Activated naive CD8-positive, alpha-beta T cell treated with anti-CD3 and anti-CD28 coated beads, Interleukin-2, amount 50 U/mL, for 24 hours (primary cell): ENCODE results near the gene HOXB6.

ENCODE experiments used
- ATAC-seq: fragments of 150-1000 bp; cut with Tn5 transposase; one replicate; pipeline ENCODE4 v1.10.0; 2021
- DNase-seq: peaks from one replicate; pipeline ENCODE4 v3.0.0; 2021
- H3K27ac Mint-ChIP-seq: one replicate; pipeline ENCODE4 v1.8.0; 2021; ENCODE audit warnings: mild to moderate bottlenecking, mixed read lengths
- H3K27me3 Mint-ChIP-seq: one replicate; pipeline ENCODE4 v1.8.0; 2021; ENCODE audit warnings: mixed read lengths
- H3K36me3 Mint-ChIP-seq: one replicate; pipeline ENCODE4 v1.8.0; 2021; ENCODE audit warnings: low read depth, mixed read lengths
- H3K4me1 Mint-ChIP-seq: one replicate; pipeline ENCODE4 v1.8.0; 2021; ENCODE audit warnings: mixed read lengths
- H3K4me3 Mint-ChIP-seq: one replicate; pipeline ENCODE4 v1.8.0; 2021; ENCODE audit warnings: mild to moderate bottlenecking, moderate library complexity, mixed read lengths
- H3K9me3 Mint-ChIP-seq: one replicate; pipeline ENCODE4 v1.8.0; 2021; ENCODE audit warnings: mixed read lengths

HOXB6 gene

GRCh38 chr17:48551596-48552465 is 53.0 kb downstream of the HOXB6 start:
- DNase-seq (no peak), ATAC-seq (no peak)
- Mint-ChIP-seq H3K9me3 (no peaks in the 10 kb centered on the region), H3K4me3 (no peak overlapping the region), H3K36me3 (no peaks in the 10 kb centered on the region), H3K4me1 (peaks cover 27% of the 10 kb centered on the region), H3K27me3 (peaks cover 21% of the 10 kb centered on the region), H3K27ac (no peak overlapping the region)

- H3K27ac Mint-ChIP-seq, result no peak overlapping the region
- H3K9me3 Mint-ChIP-seq, result no peaks in the 10 kb centered on the region
- H3K4me1 Mint-ChIP-seq, result peaks cover 32% of the 10 kb centered on the region
- peaks cover 15% of the 10 kb centered on the region for H3K27me3 Mint-ChIP-seq
- no peak for ATAC-seq
- no peak for DNase-seq
- no peaks in the 10 kb centered on the region for H3K36me3 Mint-ChIP-seq
- H3K4me3 Mint-ChIP-seq, result no peak overlapping the region
Measured at GRCh38 chr17:48551214-48551555, 53.6 kb downstream of the HOXB6 start.

DNA sequence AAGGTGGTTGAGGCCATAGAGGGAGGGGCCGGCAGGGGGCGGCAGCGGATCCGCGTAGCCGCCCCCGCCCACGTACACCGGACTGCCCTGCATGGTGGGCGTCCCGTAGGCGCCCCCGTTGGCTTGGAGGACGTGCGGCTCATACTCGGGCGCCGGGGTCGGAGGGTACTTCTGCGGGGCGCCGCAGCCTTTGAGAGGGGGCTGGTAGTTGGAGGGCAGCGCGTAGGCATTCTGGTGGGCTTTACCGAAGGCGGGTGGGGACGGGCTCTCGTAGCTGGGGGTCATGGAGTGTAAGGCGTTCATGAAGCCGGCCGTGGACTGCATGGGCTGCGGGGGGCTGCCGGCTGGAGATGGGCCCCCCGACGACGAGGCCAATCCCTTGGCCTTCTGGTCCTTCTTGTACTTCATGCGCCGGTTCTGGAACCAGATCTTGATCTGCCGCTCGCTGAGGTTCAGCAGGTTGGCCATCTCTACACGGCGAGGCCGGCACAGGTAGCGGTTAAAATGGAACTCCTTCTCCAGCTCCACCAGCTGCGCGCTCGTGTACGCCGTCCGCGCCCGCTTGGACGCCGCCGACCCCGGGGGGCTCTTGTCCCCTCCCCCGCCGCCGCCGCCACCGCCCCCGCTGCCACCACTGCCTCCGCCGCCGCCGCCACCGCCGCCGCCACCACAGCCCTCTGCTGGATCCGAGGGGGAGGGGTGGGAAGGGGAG is 54.1 kb downstream of the HOXB6 start:
- ATAC-seq, result no peak
- no peaks in the 10 kb centered on the region for H3K9me3 Mint-ChIP-seq
- H3K4me3 Mint-ChIP-seq, result no peak overlapping the region
- no peak for DNase-seq
- H3K27ac Mint-ChIP-seq, result no peak overlapping the region
- peaks cover 9% of the 10 kb centered on the region for H3K27me3 Mint-ChIP-seq
- peaks cover 34% of the 10 kb centered on the region for H3K4me1 Mint-ChIP-seq
- H3K36me3 Mint-ChIP-seq, result no peaks in the 10 kb centered on the region

DNA sequence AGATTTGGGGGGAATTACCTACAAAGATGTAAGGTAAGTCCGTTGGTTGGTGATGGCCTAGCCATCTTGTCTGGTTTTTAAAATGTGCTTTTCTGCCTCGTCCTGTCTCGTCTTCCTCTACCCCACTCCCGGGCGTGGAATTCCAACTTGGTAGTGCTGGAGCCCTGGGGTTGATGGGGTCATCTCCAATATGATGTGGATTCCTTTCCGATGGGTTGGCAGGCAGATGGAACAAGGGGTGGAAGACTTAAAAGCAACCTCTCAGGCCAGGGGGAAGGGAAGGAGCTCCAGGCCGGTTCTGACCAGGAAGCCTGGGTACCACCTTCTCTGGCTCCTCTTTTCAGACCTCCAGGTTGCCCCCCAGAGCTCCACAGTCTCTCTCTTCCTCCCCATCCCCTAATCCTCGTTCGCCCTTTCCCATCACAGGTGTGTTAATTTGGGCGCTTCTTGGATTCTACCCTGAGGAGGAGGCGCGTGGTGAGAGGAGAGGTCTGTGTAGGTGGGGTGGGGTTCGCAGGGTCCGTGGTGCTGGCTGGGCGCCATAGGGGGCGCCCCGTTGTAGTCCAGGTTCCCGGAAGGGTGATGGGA is 54.8 kb downstream of the HOXB6 start:
- H3K36me3 Mint-ChIP-seq, result no peaks in the 10 kb centered on the region
- H3K4me3 Mint-ChIP-seq, result no peak overlapping the region
- H3K9me3 Mint-ChIP-seq, result no peaks in the 10 kb centered on the region
- peaks cover 5% of the 10 kb centered on the region for H3K27me3 Mint-ChIP-seq
- ATAC-seq, result no peak
- no peak for DNase-seq
- peaks cover 36% of the 10 kb centered on the region for H3K4me1 Mint-ChIP-seq
- H3K27ac Mint-ChIP-seq, result no peak overlapping the region

DNA sequence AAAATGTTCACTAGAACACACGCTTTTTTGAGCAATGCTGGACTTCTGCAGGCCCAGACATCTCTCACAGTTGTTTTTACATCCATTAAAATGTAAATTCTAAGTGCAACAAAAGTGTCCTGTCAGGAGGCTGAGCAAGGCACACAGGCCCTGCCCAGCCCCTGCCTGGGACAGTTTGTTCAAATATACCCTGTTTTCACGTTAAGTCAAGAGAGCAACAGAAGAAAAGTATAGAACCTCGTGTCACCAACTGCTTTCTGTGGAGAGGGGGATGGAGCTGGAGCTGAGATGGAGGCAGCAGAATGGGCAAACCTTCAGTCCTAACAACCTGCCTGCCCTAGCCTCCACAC is 55.5 kb downstream of the HOXB6 start:
- Mint-ChIP-seq H3K4me1 (peaks cover 36% of the 10 kb centered on the region), H3K27ac (no peak overlapping the region), H3K36me3 (no peaks in the 10 kb centered on the region), H3K27me3 (peaks cover 2% of the 10 kb centered on the region), H3K9me3 (no peaks in the 10 kb centered on the region), H3K4me3 (no peak overlapping the region)
- DNase-seq (no peak), ATAC-seq (no peak)

DNA sequence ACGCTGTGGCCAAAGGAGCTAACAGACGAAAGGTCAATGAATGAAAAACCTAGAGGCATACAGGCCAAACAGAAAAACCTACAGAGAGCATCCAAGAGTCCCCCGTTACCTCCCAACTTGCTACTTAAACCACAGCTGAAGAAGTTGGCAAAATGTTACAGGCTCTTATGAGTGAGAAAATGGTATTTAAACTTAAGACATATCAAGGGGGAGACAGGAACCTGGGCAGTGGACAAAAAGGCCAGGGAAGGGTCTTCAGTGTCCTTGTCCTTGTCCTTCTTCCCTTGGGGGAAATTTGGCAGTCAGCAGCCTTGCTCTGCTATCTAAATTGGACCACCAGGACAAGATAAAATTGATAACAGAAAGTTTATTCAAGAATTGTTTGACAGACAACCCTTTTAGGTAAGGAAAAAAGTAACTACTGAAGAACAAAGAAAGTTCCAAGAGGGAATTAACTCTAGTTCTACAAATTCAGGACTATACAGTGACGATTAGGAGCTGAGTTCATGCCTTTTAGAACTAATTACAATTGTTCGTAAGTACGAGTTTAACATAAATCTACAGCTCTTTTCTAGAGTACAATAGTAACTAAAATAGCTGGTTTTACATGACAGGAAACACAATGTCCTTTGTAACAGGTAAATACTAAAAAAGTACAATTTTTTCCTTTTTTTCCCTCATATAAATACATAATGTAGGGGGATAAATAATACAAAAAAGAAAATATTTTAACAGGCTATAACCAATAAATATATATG is 56.1 kb downstream of the HOXB6 start:
- Mint-ChIP-seq H3K4me1 (peaks cover 39% of the 10 kb centered on the region), H3K27ac (peak overlapping the region; percentile 47), H3K4me3 (peak overlapping the region; percentile 59), H3K9me3 (no peaks in the 10 kb centered on the region), H3K27me3 (peaks cover 2% of the 10 kb centered on the region), H3K36me3 (no peaks in the 10 kb centered on the region)
- no peak for ATAC-seq
- no peak for DNase-seq

DNA sequence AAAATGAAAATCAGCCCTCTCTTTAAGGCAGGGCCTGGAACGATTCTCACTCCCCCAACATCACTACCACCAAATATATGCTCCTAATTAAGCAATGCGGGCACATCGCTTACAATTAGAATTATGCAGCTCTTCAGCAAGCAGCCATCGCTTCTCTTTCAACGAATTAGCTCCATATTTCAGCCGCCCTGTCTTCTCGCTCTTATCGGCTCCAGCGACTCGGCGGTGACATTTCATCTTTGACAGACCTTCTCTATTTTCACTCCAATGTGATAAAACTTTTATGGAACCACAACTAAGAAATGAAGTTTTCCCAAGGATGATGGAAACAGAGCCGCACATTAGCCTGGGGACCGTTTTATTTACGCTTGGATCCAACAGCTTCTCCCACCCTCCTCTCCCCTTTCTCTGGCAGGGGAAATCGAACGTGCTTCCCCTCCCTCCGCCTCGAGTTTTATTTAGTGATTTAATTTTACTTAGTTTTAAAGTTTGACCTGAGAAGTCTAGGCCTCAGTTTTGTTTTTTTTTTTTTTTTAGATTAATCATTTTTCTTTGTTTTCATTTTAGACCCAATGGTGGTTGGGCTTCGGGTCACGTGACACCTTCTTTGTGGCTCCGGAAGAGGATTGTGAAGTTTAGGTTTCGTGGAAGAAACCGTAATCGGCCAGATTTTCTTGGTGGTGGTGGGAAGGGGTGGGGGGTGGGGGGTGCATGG is 56.8 kb downstream of the HOXB6 start:
- peak overlapping the region; percentile 59 for H3K4me3 Mint-ChIP-seq
- peaks cover 2% of the 10 kb centered on the region for H3K27me3 Mint-ChIP-seq
- DNase-seq, result no peak

GRCh38 chr17:48546924-48547807 is 57.6 kb downstream of the HOXB6 start:
- Mint-ChIP-seq H3K9me3 (no peaks in the 10 kb centered on the region), H3K4me3 (peak overlapping the region; percentile 59), H3K4me1 (peaks cover 44% of the 10 kb centered on the region), H3K27ac (peak overlapping the region; percentile 53), H3K36me3 (peaks cover 3% of the 10 kb centered on the region), H3K27me3 (peaks cover 6% of the 10 kb centered on the region)
- ATAC-seq (no peak), DNase-seq (no peak)

More for the DNA sequence above, 56.8 kb downstream of the HOXB6 start:
- Mint-ChIP-seq H3K27ac (peak overlapping the region; percentile 47), H3K36me3 (no peaks in the 10 kb centered on the region), H3K9me3 (no peaks in the 10 kb centered on the region), H3K4me1 (peaks cover 39% of the 10 kb centered on the region)
- no peak for ATAC-seq

GRCh38 chr17:48546137-48546923 is 58.5 kb downstream of the HOXB6 start:
- H3K4me3 Mint-ChIP-seq, result peak overlapping the region; percentile 13
- peak overlapping the region; percentile 53 for H3K27ac Mint-ChIP-seq
- peaks cover 3% of the 10 kb centered on the region for H3K36me3 Mint-ChIP-seq
- no peak for DNase-seq
- H3K27me3 Mint-ChIP-seq, result peaks cover 9% of the 10 kb centered on the region
- H3K9me3 Mint-ChIP-seq, result no peaks in the 10 kb centered on the region
- no peak for ATAC-seq
- peaks cover 52% of the 10 kb centered on the region for H3K4me1 Mint-ChIP-seq
